ENCODE measurements around the gene MYL10. TPM values are rescaled to one million over a fixed set of nuclear protein-coding genes. Genes with fewer than 3 reads are reported as not detected.

The MYL10 gene
- total and polyA plus RNA-seq, 2 of the 8 experiments (the other 6 are each of a cell fraction or from before 2014, with no cell fraction given) = 0.18 TPM; not detected in 1

GRCh38 chr7:101602484-101603241 is 26.4 kb downstream of the MYL10 start (continued):
- no peak for TF ChIP-seq JUN (IDR thresholded peaks at IDR 0.05; ENCODE audit: low read depth, low read length)
- TF ChIP-seq EZH2 (IDR thresholded peaks at IDR 0.05; ENCODE audit: low read depth, low read length, severe bottlenecking) = no peak
- peak; percentile 29 for TF ChIP-seq ASH2L (IDR thresholded peaks at IDR 0.05; ENCODE audit: low read length)
- no peak for TF ChIP-seq TAF7 (optimal IDR thresholded peaks at IDR 0.05; ENCODE audit: borderline replicate concordance, low read depth, low read length)
- no peak for TF ChIP-seq MAFK (IDR thresholded peaks at IDR 0.05; ENCODE audit: low read depth, low read length)
- TF ChIP-seq BRCA1 (IDR thresholded peaks at IDR 0.05; ENCODE audit: low read depth, low read length) = no peak
- TF ChIP-seq CTBP2 (IDR thresholded peaks at IDR 0.05; ENCODE audit: borderline replicate concordance, insufficient read depth, insufficient read length, low read length) = no peak
- TF ChIP-seq YY1 (IDR thresholded peaks at IDR 0.05; ENCODE audit: low read depth, low read length) = 0 out of 2 replicates have a peak, but pooled peaks have one; percentile 49
